SK-N-SH (cell line): ENCODE measurements around the gene NTNG2.
A peak's percentile ranks its signal among the peaks of the same experiment; 100 is the strongest.

ENCODE experiments used
- EZH2phosphoT487 ChIP-seq: fragments of 200-600 bp; sonication (generic); IDR thresholded peaks from 2 replicates; pipeline ENCODE4 v1.6.1; 2017; ENCODE audit warnings: low read depth, mixed run types, mild to moderate bottlenecking, antibody characterized with exemption, moderate library complexity, borderline replicate concordance
- NRF1 ChIP-seq: IDR thresholded peaks from 2 replicates; pipeline ENCODE4 v1.6.1; 2012; ENCODE audit warnings: low read depth, mild to moderate bottlenecking, low read length
- POLR2AphosphoS5 ChIP-seq: IDR thresholded peaks from 2 replicates; pipeline ENCODE4 v1.6.1; 2012; ENCODE audit warnings: low read depth, low read length

- TF ChIP-seq NRF1 (0 out of 2 replicates have a peak, but pooled peaks have one; percentile 1), EZH2phosphoT487 (no peak), POLR2AphosphoS5 (no peak)
Observed at GRCh38 chr9:132214027-132214622, 52.3 kb downstream of the NTNG2 start.
